IMR-90 (cell line): ENCODE data around the gene MCM3AP. TPM values are rescaled to one million over a fixed set of nuclear protein-coding genes. Genes with fewer than 3 reads are reported as not detected.

Source experiments
- ATAC-seq: fragments of 200-7000 bp; cut with Tn5 transposase; 2 replicates; pipeline ENCODE4 v1.9.1; 2020; ENCODE audit warnings: low read depth, mild to moderate bottlenecking, moderate library complexity
- BruUV-seq: library from RNA; stranded (reverse); fragments of 400-500 nt; replicated peaks from 2 replicates; lab custom pipeline; 2021; lab: Mats Ljungman, UMichigan
- CTCF ChIA-PET: fragments of 300-600 bp; formaldehyde crosslinking; extraction: SDS; loops from one replicate; lab custom pipeline; 2021; ENCODE audit warnings: antibody characterized with exemption; lab: Yijun Ruan, JAX
- POLR2A ChIA-PET: fragments of 300-600 bp; sonication (Branson Sonifier 250); formaldehyde crosslinking; loops from one replicate; lab custom pipeline; 2022; ENCODE audit warnings: antibody characterized with exemption; ENCODE audit not compliant: unreplicated experiment; lab: Charles Lee
- DNase-seq: peaks from one replicate; pipeline ENCODE4 v3.0.0; 2013
- H2AFZ ChIP-seq: replicated peaks from 2 replicates; pipeline ENCODE3; 2013; ENCODE audit warnings: low read length, mild to moderate bottlenecking; ENCODE audit not compliant: poor library complexity
- H2AK5ac ChIP-seq: 2 replicates; pipeline ENCODE4 v1.6.1; 2013; ENCODE audit warnings: low read depth, low read length, inconsistent platforms
- H2AK9ac ChIP-seq: replicated peaks from 2 replicates; pipeline ENCODE3; 2013; ENCODE audit warnings: mild to moderate bottlenecking, low read depth, low read length, moderate library complexity; ENCODE audit not compliant: poor library complexity
- H2BK120ac ChIP-seq: 2 replicates; pipeline ENCODE4 v1.6.1; 2013; ENCODE audit warnings: low read depth, low read length, inconsistent platforms
- H2BK15ac ChIP-seq: 3 replicates; pipeline ENCODE4 v1.6.1; 2013; ENCODE audit warnings: low read depth, low read length, inconsistent platforms
- H2BK20ac ChIP-seq: 2 replicates; pipeline ENCODE4 v1.6.1; 2013; ENCODE audit warnings: low read depth, mild to moderate bottlenecking, inconsistent platforms, low read length, moderate library complexity
- H2BK5ac ChIP-seq: 2 replicates; pipeline ENCODE4 v1.6.1; 2013; ENCODE audit warnings: mild to moderate bottlenecking, low read depth, low read length, inconsistent platforms; ENCODE audit not compliant: poor library complexity, severe bottlenecking
- H3K14ac ChIP-seq: replicated peaks from 2 replicates; pipeline ENCODE4 v1.6.1; 2013; ENCODE audit warnings: low read depth, low read length, inconsistent platforms
- H3K18ac ChIP-seq: 2 replicates; pipeline ENCODE4 v1.6.1; 2013; ENCODE audit warnings: low read depth, low read length, control low read depth
- H3K23ac ChIP-seq: 2 replicates; pipeline ENCODE4 v1.6.1; 2013; ENCODE audit warnings: low read depth, low read length, inconsistent platforms
- H3K27ac ChIP-seq: 2 replicates; pipeline ENCODE4 v1.5.1; 2013; ENCODE audit warnings: mild to moderate bottlenecking, control low read depth, low read length; ENCODE audit not compliant: insufficient read depth
- H3K27me3 ChIP-seq: 2 replicates; pipeline ENCODE4 v1.6.1; 2013; ENCODE audit warnings: low read length; ENCODE audit not compliant: control insufficient read depth, insufficient read depth
- H3K36me3 ChIP-seq: 2 replicates; pipeline ENCODE4 v1.6.1; 2013; ENCODE audit warnings: low read length, mixed read lengths; ENCODE audit not compliant: control insufficient read depth, insufficient read depth
- H3K4ac ChIP-seq: 2 replicates; pipeline ENCODE4 v1.6.1; 2013; ENCODE audit warnings: low read depth, low read length, inconsistent platforms
- H3K4me1 ChIP-seq: 2 replicates; pipeline ENCODE4 v1.6.1; 2013; ENCODE audit warnings: low read length, mixed read lengths; ENCODE audit not compliant: control insufficient read depth, insufficient read depth
- H3K4me2 ChIP-seq: 2 replicates; pipeline ENCODE4 v1.6.1; 2013; ENCODE audit warnings: low read depth, mild to moderate bottlenecking, control low read depth, low read length, moderate library complexity
- H3K4me3 ChIP-seq: 2 replicates; pipeline ENCODE4 v1.5.1; 2013; ENCODE audit warnings: low read depth, mild to moderate bottlenecking, control low read depth, low read length, moderate library complexity; ENCODE audit not compliant: insufficient read depth
- H3K56ac ChIP-seq: 2 replicates; pipeline ENCODE4 v1.6.1; 2013; ENCODE audit warnings: low read length, inconsistent platforms; ENCODE audit not compliant: insufficient read depth; ENCODE audit errors: extremely low read depth
- H3K79me1 ChIP-seq, 2 experiments: 2 replicates each; pipeline ENCODE4 v1.6.1; 2013; ENCODE audit warnings: low read length in 2 of 2, inconsistent platforms in 1 of 2, low read depth in 1 of 2
- H3K9ac ChIP-seq: 2 replicates; pipeline ENCODE4 v1.6.1; 2013; ENCODE audit warnings: low read depth, low read length, control low read depth
- H3K9me1 ChIP-seq: 2 replicates; pipeline ENCODE4 v1.6.1; 2013; ENCODE audit warnings: low read length, inconsistent platforms; ENCODE audit not compliant: insufficient read depth
- H3K9me3 ChIP-seq: 2 replicates; pipeline ENCODE4 v1.6.1; 2013; ENCODE audit warnings: low read length; ENCODE audit not compliant: control insufficient read depth, insufficient read depth
- H4K20me1 ChIP-seq: 2 replicates; pipeline ENCODE4 v1.6.1; 2013; ENCODE audit warnings: low read length, inconsistent platforms; ENCODE audit not compliant: insufficient read depth
- H4K5ac ChIP-seq: 2 replicates; pipeline ENCODE4 v1.6.1; 2013; ENCODE audit warnings: mild to moderate bottlenecking, low read depth, low read length, control low read depth
- H4K8ac ChIP-seq, 2 experiments: 2 replicates each; pipeline ENCODE4 v1.6.1; 2013; ENCODE audit warnings: low read depth in 2 of 2, low read length in 2 of 2, control low read depth in 1 of 2, inconsistent platforms in 1 of 2
- H4K91ac ChIP-seq: 2 replicates; pipeline ENCODE4 v1.6.1; 2013; ENCODE audit warnings: low read depth, low read length, inconsistent platforms; ENCODE audit not compliant: insufficient read depth
- CEBPB ChIP-seq: IDR thresholded peaks from 2 replicates; pipeline ENCODE4 v1.6.1; 2012; ENCODE audit warnings: low read depth, low read length, improper control_type of control experiment
- CHD1 ChIP-seq: IDR thresholded peaks from 2 replicates; pipeline ENCODE4 v1.6.1; 2012; ENCODE audit warnings: low read depth, low read length, improper control_type of control experiment
- MAFK ChIP-seq: IDR thresholded peaks from 2 replicates; pipeline ENCODE4 v1.6.1; 2012; ENCODE audit warnings: low read depth, low read length, improper control_type of control experiment
- MAZ ChIP-seq: IDR thresholded peaks from 2 replicates; pipeline ENCODE4 v1.6.1; 2012; ENCODE audit warnings: low read depth, mild to moderate bottlenecking, low read length, improper control_type of control experiment, moderate library complexity, borderline replicate concordance
- MXI1 ChIP-seq: IDR thresholded peaks from 2 replicates; pipeline ENCODE4 v1.6.1; 2012; ENCODE audit warnings: low read depth, mild to moderate bottlenecking, low read length, moderate library complexity, borderline replicate concordance
- NFE2L2 ChIP-seq: fragments of 150-350 bp; IDR thresholded peaks from 2 replicates; pipeline ENCODE4 v1.6.1; 2016; ENCODE audit warnings: low read depth, mild to moderate bottlenecking, low read length
- POLR2A ChIP-seq: IDR thresholded peaks from 2 replicates; pipeline ENCODE4 v1.6.1; 2012; ENCODE audit warnings: mild to moderate bottlenecking, low read depth, low read length
- RAD21 ChIP-seq: IDR thresholded peaks from 2 replicates; pipeline ENCODE4 v1.6.1; 2012; ENCODE audit warnings: low read length, improper control_type of control experiment
- RCOR1 ChIP-seq: IDR thresholded peaks from 2 replicates; pipeline ENCODE4 v1.6.1; 2012; ENCODE audit warnings: mild to moderate bottlenecking, low read length, improper control_type of control experiment; ENCODE audit not compliant: insufficient replicate concordance
- SMC3 ChIP-seq: fragments of 150-350 bp; IDR thresholded peaks from 2 replicates; pipeline ENCODE4 v1.6.1; 2016; ENCODE audit warnings: low read depth, mild to moderate bottlenecking, antibody characterized with exemption, low read length, moderate library complexity
- WGBS, 2 experiments: methylation state at CpG; one replicate each; pipeline versions ENCODE4 v1.1.5 to v1.1.7; 2013; ENCODE audit warnings: missing lambda C conversion rate in 2 of 2; ENCODE audit not compliant: insufficient read length in 1 of 2; ENCODE audit errors: extremely low coverage in 2 of 2; 5-methylcytosine and 5-hydroxymethylcytosine counted together
- dilution Hi-C: fragments of 300-500 bp; cut with HindIII; formaldehyde crosslinking; loops from one replicate; pipeline ENCODE4 v1.14.3; 2018; ENCODE audit warnings: low sequenced_read_pairs; ENCODE audit not compliant: unreplicated experiment
- in situ Hi-C: fragments of 300-500 bp; cut with MboI; formaldehyde crosslinking; loops from 3 replicates; pipeline ENCODE4 v1.14.3; 2019; ENCODE audit warnings: low sequenced_read_pairs, inconsistent platforms, mixed read lengths
- intact Hi-C: fragments of 100-400 bp; cut with micrococcal nuclease; formaldehyde crosslinking; loops from 2 replicates; pipeline ENCODE4 v1.10.0; 2022
- polyA plus RNA-seq, 3 experiments: library from polyadenylated mRNA; depleted of rRNA; stranded (reverse); fragments of >200 nt; gene quantifications; 2 replicates each; pipeline ENCODE4 v1.2.3, GENCODE V29; 2012; ENCODE audit warnings: low replicate concordance in 1 of 3
- total RNA-seq: library from RNA; depleted of rRNA; stranded (reverse); fragments of >200 nt; gene quantifications from 2 replicates; pipeline ENCODE4 v1.2.3, GENCODE V29; 2012
- TF ChIP-seq, protein P1 (sequence below): conservative IDR thresholded peaks from 2 replicates; pipeline ENCODE4 v1.5.1; 2012; ENCODE audit warnings: mild to moderate bottlenecking, low read depth, low read length, improper control_type of control experiment

MCM3AP gene
- total and polyA plus RNA-seq, 2 of the 4 experiments (the other 2 are of a cell fraction), result 46.5 to 63.1 TPM

DNA sequence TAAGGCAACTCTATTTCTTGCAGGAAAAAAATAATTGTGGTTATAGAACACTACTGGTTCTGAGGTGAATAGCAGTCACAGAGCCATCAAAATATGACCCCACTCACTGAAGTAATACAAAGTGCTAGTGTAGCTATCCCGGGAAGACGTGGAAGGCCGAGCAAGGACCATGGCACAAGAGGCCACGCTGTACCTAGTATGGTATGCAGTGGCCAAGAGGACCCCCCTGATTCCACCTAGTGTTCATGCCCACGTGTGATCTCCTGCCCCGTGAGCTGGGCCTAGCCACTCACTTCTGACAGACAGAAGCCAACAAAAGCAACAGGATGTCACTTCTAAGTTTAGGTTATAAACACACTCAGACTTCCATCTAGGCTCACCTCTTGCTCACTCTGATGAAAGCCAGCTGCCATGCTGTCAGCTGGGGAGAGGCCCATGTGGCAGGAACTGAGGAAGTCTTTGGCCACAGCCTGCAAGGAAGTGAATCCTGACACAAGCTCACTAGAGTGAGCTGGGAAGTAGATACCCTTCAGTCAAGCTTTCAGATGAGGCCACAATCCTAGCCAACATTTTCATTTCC lies 35.2 kb downstream of the MCM3AP start:
- no CpG with 5 or more reads among the region's 6 CpGs for WGBS, 2 experiments
- Histone ChIP-seq H3K23ac (no peak overlapping the region), H4K91ac (no peak overlapping the region), H3K56ac (no peak overlapping the region), H3K18ac (no peak overlapping the region), H2BK20ac (no peak overlapping the region), H2AK5ac (no peak overlapping the region), H3K4me3 (no peak overlapping the region), H4K20me1 (peaks cover 6% of the 10 kb centered on the region), H2BK15ac (no peak overlapping the region), H3K9me1 (peaks cover 7% of the 10 kb centered on the region), H3K9me3 (no peaks in the 10 kb centered on the region), H3K79me1 (peaks cover 13 to 39% of the 10 kb centered on the region in 2 experiments), H3K27me3 (no peaks in the 10 kb centered on the region), H2BK5ac (no peak overlapping the region), H4K5ac (no peak overlapping the region), H3K4ac (no peak overlapping the region), H2BK120ac (no peak overlapping the region), H2AK9ac (no peak overlapping the region), H4K8ac (no peak overlapping the region), H3K9ac (no peak overlapping the region), H3K4me1 (no peaks in the 10 kb centered on the region), H3K27ac (no peak overlapping the region), H2AFZ (no peak overlapping the region), H3K36me3 (peaks cover 70% of the 10 kb centered on the region), H3K4me2 (no peak overlapping the region), H3K14ac (no peak overlapping the region)
- dilution Hi-C loops (no loop called here), in situ Hi-C loops (no loop called here), intact Hi-C loops (no loop called here)
- DNase-seq (peak; percentile 33), ATAC-seq (no peak; the same call in 1 of the 2 replicates)
- no peak for TF ChIP-seq MAFK
- no peak for TF ChIP-seq SMC3
- TF ChIP-seq CEBPB, result no peak
- TF ChIP-seq, protein P1, sequence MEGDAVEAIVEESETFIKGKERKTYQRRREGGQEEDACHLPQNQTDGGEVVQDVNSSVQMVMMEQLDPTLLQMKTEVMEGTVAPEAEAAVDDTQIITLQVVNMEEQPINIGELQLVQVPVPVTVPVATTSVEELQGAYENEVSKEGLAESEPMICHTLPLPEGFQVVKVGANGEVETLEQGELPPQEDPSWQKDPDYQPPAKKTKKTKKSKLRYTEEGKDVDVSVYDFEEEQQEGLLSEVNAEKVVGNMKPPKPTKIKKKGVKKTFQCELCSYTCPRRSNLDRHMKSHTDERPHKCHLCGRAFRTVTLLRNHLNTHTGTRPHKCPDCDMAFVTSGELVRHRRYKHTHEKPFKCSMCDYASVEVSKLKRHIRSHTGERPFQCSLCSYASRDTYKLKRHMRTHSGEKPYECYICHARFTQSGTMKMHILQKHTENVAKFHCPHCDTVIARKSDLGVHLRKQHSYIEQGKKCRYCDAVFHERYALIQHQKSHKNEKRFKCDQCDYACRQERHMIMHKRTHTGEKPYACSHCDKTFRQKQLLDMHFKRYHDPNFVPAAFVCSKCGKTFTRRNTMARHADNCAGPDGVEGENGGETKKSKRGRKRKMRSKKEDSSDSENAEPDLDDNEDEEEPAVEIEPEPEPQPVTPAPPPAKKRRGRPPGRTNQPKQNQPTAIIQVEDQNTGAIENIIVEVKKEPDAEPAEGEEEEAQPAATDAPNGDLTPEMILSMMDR, result no peak
- TF ChIP-seq POLR2A, result no peak
- no peak for TF ChIP-seq NFE2L2
- no peak for TF ChIP-seq MAZ
- TF ChIP-seq CHD1, result no peak
- no peak for TF ChIP-seq MXI1
- no peak for TF ChIP-seq RAD21
- TF ChIP-seq RCOR1, result no peak
- ChIA-PET CTCF (interaction anchor here (1.1 kb wide), 1 partner anchor 11 kb away, joined by 3 read pairs; no protein-coding TSS in a partner anchor), POLR2A (no interaction called here)
- BruUV-seq, result no TSS peak
